CD14-positive monocyte (primary cell): ENCODE measurements around the gene SHROOM3. TPM values are rescaled to one million over a fixed set of nuclear protein-coding genes. Genes with fewer than 3 reads are reported as not detected.

ENCODE experiments used
- DNase-seq, 3 donors: peaks; one replicate each; pipeline ENCODE4 v3.0.0-alpha.2; 2011 to 2022
- H2AFZ ChIP-seq: 2 replicates; pipeline ENCODE4 v1.6.0; 2012; ENCODE audit warnings: mild to moderate bottlenecking, low read depth, low read length, inconsistent platforms; ENCODE audit not compliant: insufficient read depth, poor library complexity, severe bottlenecking
- H3K27ac ChIP-seq, 2 donors: 1 replicate in 1 of 2; 2 replicates in 1 of 2; pipeline ENCODE4 v1.5.1; 2012 to 2013; ENCODE audit warnings: low read length in 2 of 2, control low read depth in 1 of 2, inconsistent platforms in 1 of 2, low read depth in 1 of 2, mild to moderate bottlenecking in 1 of 2
- H3K27me3 ChIP-seq, 2 donors: one replicate each; pipeline versions ENCODE4 v1.6.0 to v1.6.1; 2011 to 2013; ENCODE audit warnings: low read length in 2 of 2; ENCODE audit not compliant: control insufficient read depth in 2 of 2, insufficient read depth in 2 of 2
- H3K36me3 ChIP-seq, 2 donors: replicated peaks in 1 of 2; 1 replicate in 1 of 2; 2 replicates in 1 of 2; pipeline versions ENCODE4 v1.5.1 to v1.6.1; 2012 to 2013; ENCODE audit warnings: low read length in 2 of 2, control low read depth in 1 of 2, inconsistent platforms in 1 of 2, mild to moderate bottlenecking in 1 of 2; ENCODE audit not compliant: insufficient read depth in 2 of 2, control insufficient read depth in 1 of 2
- H3K4me1 ChIP-seq, 2 donors: 1 replicate in 1 of 2; 2 replicates in 1 of 2; pipeline versions ENCODE4 v1.5.1 to v1.6.1; 2012 to 2013; ENCODE audit warnings: low read length in 2 of 2, control low read depth in 1 of 2, inconsistent platforms in 1 of 2, mild to moderate bottlenecking in 1 of 2, moderate library complexity in 1 of 2; ENCODE audit not compliant: insufficient read depth in 2 of 2, control insufficient read depth in 1 of 2
- H3K4me2 ChIP-seq: replicated peaks from 2 replicates; pipeline ENCODE3; 2012; ENCODE audit warnings: low read length, moderate library complexity, mild to moderate bottlenecking; ENCODE audit not compliant: poor library complexity, severe bottlenecking; ENCODE audit errors: extremely low read depth
- H3K4me3 ChIP-seq, 3 experiments: fragments of 200-600 bp in 1 of 3; sonication (generic) in 1 of 3; replicated peaks in 1 of 3; 1 replicate in 2 of 3; 2 replicates in 1 of 3; pipeline ENCODE4 v1.5.1; 2011 to 2013; ENCODE audit warnings: low read length in 3 of 3, mild to moderate bottlenecking in 3 of 3, control low read depth in 2 of 3, low read depth in 2 of 3, inconsistent platforms in 1 of 3, moderate library complexity in 1 of 3
- H3K79me2 ChIP-seq: 2 replicates; pipeline ENCODE4 v1.6.0; 2012; ENCODE audit warnings: mild to moderate bottlenecking, control low read depth, inconsistent platforms, low read length, moderate library complexity; ENCODE audit not compliant: insufficient read depth
- H3K9ac ChIP-seq: 2 replicates; pipeline ENCODE4 v1.6.0; 2017; ENCODE audit warnings: low read length, mild to moderate bottlenecking; ENCODE audit not compliant: insufficient read depth, poor library complexity, severe bottlenecking
- H3K9me3 ChIP-seq, 2 donors: replicated peaks in 1 of 2; 1 replicate in 1 of 2; 2 replicates in 1 of 2; pipeline versions ENCODE4 v1.5.1 to v1.6.1; 2012 to 2013; ENCODE audit warnings: low read length in 2 of 2, control low read depth in 1 of 2; ENCODE audit not compliant: control insufficient read depth in 1 of 2, insufficient read depth in 1 of 2
- H4K20me1 ChIP-seq: 2 replicates; pipeline ENCODE4 v1.6.0; 2012; ENCODE audit warnings: mild to moderate bottlenecking, low read length, control low read depth, moderate library complexity; ENCODE audit not compliant: insufficient read depth
- H3K27ac Mint-ChIP-seq, 7 donors: one replicate each; pipeline ENCODE4 v1.8.0; 2020; ENCODE audit warnings: mild to moderate bottlenecking in 7 of 7, mixed read lengths in 7 of 7, moderate library complexity in 6 of 7, inconsistent platforms in 2 of 7
- H3K27me3 Mint-ChIP-seq, 3 donors: one replicate each; pipeline ENCODE4 v1.8.0; 2021 to 2022; ENCODE audit warnings: low read depth in 3 of 3, mild to moderate bottlenecking in 3 of 3, mixed read lengths in 3 of 3, moderate library complexity in 3 of 3, inconsistent platforms in 1 of 3
- H3K36me3 Mint-ChIP-seq, 2 donors: one replicate each; pipeline ENCODE4 v1.8.0; 2020; ENCODE audit warnings: mixed read lengths in 2 of 2, inconsistent platforms in 1 of 2, mild to moderate bottlenecking in 1 of 2
- H3K4me1 Mint-ChIP-seq: one replicate; pipeline ENCODE4 v1.8.0; 2020; ENCODE audit warnings: mild to moderate bottlenecking, mixed read lengths
- H3K4me3 Mint-ChIP-seq, 2 donors: one replicate each; pipeline ENCODE4 v1.8.0; 2020; ENCODE audit warnings: mild to moderate bottlenecking in 2 of 2, mixed read lengths in 2 of 2, moderate library complexity in 1 of 2
- H3K9me3 Mint-ChIP-seq, 7 donors: one replicate each; pipeline ENCODE4 v1.8.0; 2020 to 2022; ENCODE audit warnings: mixed read lengths in 7 of 7, mild to moderate bottlenecking in 6 of 7, moderate library complexity in 6 of 7, inconsistent platforms in 2 of 7
- WGBS: methylation state at CpG from one replicate; pipeline ENCODE4 v1.1.5; 2013; ENCODE audit warnings: missing lambda C conversion rate; ENCODE audit not compliant: insufficient coverage; 5-methylcytosine and 5-hydroxymethylcytosine counted together
- intact Hi-C, 2 donors: fragments of 100-400 bp; cut with micrococcal nuclease; formaldehyde crosslinking; loops; one replicate each; pipeline versions ENCODE4 v1.15.0 to v1.15.1; 2023
- polyA plus RNA-seq, 3 donors: library from polyadenylated mRNA; depleted of rRNA in 1 of 3; unstranded in 2 of 3; stranded (reverse) in 1 of 3; fragments of 300-500 nt in 2 of 3; fragments of >200 nt in 1 of 3; fragmentation: Illumina TruSeq in 2 of 3; gene quantifications; 1 replicate in 2 of 3; 2 replicates in 1 of 3; pipeline ENCODE4 v1.2.3, GENCODE V29; 2012 to 2021
- TF ChIP-seq, protein P1 (sequence below): fragments of 200-600 bp; IDR thresholded peaks from one replicate; pipeline ENCODE4 v1.8.0; 2022; ENCODE audit warnings: antibody characterized with exemption, mild to moderate bottlenecking

The SHROOM3 gene
- polyA plus RNA-seq, 3 donors, result not detected

DNA sequence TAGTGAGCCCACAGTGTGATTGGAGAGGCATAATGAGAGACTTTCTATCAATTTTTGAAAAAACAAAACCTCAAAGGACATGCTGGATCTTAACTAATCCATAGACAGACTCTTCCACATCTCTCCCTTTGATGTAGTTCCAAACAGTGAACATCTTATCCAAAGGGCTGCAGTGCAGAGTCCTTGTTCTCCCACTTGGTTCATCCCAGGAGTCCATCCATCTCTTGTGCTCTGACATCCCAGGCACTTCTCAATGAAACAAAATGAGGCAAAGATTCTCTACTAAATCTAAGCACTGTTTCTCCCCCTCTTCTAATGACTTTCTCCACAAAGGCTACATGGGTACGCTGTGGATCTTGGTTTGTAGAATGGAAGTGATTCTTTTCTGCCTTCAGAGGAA, 8.3 kb downstream of the SHROOM3 start:
- Histone ChIP-seq H3K4me3 (no peak overlapping the region), H3K9me3 (no peaks in the 10 kb centered on the region), H3K4me2 (no peak overlapping the region), H2AFZ (no peak overlapping the region), H3K36me3 (no peaks in the 10 kb centered on the region), H3K4me1 (no peaks in the 10 kb centered on the region), H3K27ac (no peak overlapping the region), H3K79me2 (no peaks in the 10 kb centered on the region), H3K27me3 (no peaks in the 10 kb centered on the region), H4K20me1 (no peaks in the 10 kb centered on the region), H3K9ac (no peak overlapping the region)
- Mint-ChIP-seq H3K27ac (no peak overlapping the region), H3K4me3 (no peak overlapping the region), H3K36me3 (no peaks in the 10 kb centered on the region), H3K9me3 (no peaks in the 10 kb centered on the region), H3K27me3 (peaks cover 0 to 4% (median 1%) of the 10 kb centered on the region in 3 donors), H3K4me1 (no peaks in the 10 kb centered on the region)
- no CpG with 5 or more reads among the region's 1 CpG for WGBS
- intact Hi-C loops, result no loop called here
- DNase-seq, result no peak
- TF ChIP-seq, protein P1, sequence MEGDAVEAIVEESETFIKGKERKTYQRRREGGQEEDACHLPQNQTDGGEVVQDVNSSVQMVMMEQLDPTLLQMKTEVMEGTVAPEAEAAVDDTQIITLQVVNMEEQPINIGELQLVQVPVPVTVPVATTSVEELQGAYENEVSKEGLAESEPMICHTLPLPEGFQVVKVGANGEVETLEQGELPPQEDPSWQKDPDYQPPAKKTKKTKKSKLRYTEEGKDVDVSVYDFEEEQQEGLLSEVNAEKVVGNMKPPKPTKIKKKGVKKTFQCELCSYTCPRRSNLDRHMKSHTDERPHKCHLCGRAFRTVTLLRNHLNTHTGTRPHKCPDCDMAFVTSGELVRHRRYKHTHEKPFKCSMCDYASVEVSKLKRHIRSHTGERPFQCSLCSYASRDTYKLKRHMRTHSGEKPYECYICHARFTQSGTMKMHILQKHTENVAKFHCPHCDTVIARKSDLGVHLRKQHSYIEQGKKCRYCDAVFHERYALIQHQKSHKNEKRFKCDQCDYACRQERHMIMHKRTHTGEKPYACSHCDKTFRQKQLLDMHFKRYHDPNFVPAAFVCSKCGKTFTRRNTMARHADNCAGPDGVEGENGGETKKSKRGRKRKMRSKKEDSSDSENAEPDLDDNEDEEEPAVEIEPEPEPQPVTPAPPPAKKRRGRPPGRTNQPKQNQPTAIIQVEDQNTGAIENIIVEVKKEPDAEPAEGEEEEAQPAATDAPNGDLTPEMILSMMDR, result no peak

GRCh38 chr4:76445911-76446310, 10.9 kb downstream of the SHROOM3 start:
- peaks cover 0 to 1% (median 0%) of the 10 kb centered on the region in 3 donors for H3K27me3 Mint-ChIP-seq
- H3K27ac Mint-ChIP-seq, result no peak overlapping the region
- no peaks in the 10 kb centered on the region for H3K9me3 Mint-ChIP-seq
- Histone ChIP-seq H3K36me3 (no peaks in the 10 kb centered on the region), H3K27me3 (no peaks in the 10 kb centered on the region), H4K20me1 (no peaks in the 10 kb centered on the region), H3K4me2 (no peak overlapping the region), H2AFZ (no peak overlapping the region), H3K79me2 (no peaks in the 10 kb centered on the region), H3K9me3 (no peaks in the 10 kb centered on the region), H3K4me1 (no peaks in the 10 kb centered on the region), H3K9ac (no peak overlapping the region), H3K4me3 (no peak overlapping the region), H3K27ac (no peak overlapping the region)
- intact Hi-C loops, result no loop called here
- H3K4me1 Mint-ChIP-seq, result no peaks in the 10 kb centered on the region
- TF ChIP-seq, protein P1, result no peak
- no peaks in the 10 kb centered on the region for H3K36me3 Mint-ChIP-seq
- DNase-seq, result no peak
- no peak overlapping the region for H3K4me3 Mint-ChIP-seq
- WGBS, result no CpG with 5 or more reads among the region's 2 CpGs
